SK-MEL-5 (cell line): ENCODE data around the gene UGT1A6. TPM values are rescaled to one million over a fixed set of nuclear protein-coding genes. Genes with fewer than 3 reads are reported as not detected.

ENCODE experiments used
- DNase-seq: peaks from one replicate; pipeline ENCODE4 v3.0.0-alpha.2; 2016; ENCODE audit warnings: low read depth, low spot score
- in situ Hi-C: cut with HindIII; loops from 2 replicates; pipeline ENCODE4 v1.10.0; 2016; ENCODE audit warnings: low sequenced_read_pairs, high pct_unique_total_duplicates, low pct_unique_long_range_greater_than_20kb
- total RNA-seq: library from RNA; depleted of rRNA; stranded (reverse); fragments of >200 nt; shearing (Covaris generic); gene quantifications from 2 replicates; pipeline ENCODE4 v1.2.3, GENCODE V29; 2014; rRNA removed

UGT1A6 gene
- total RNA-seq, 1 experiment from 2014 or later: not detected

GRCh38 chr2:233819884-233820773, 127.4 kb downstream of the UGT1A6 start:
- DNase-seq: no peak
- in situ Hi-C loops: no loop called here

GRCh38 chr2:233820774-233821105, 128.1 kb downstream of the UGT1A6 start:
- in situ Hi-C loops: no loop called here
- no peak for DNase-seq

- in situ Hi-C loops: no loop called here
- no peak for DNase-seq
These were observed 128.5 kb downstream of the UGT1A6 start for GRCh38 chr2:233821196-233821595.

- no peak for DNase-seq
- in situ Hi-C loops: no loop called here
These were observed 129.0 kb downstream of the UGT1A6 start for GRCh38 chr2:233821709-233822100.

GRCh38 chr2:233822101-233822771, 129.5 kb downstream of the UGT1A6 start:
- no peak for DNase-seq
- in situ Hi-C loops: no loop called here

Other genes with a start within 250 kb of the UGT1A6 start
- 36.9 and 38.3 TPM in 2 replicates for gene USP40, start 126.1 kb upstream of the UGT1A6 start, total RNA-seq
- not detected in 2 replicates for gene UGT1A8, start 75.3 kb upstream of the UGT1A6 start, total RNA-seq
- gene UGT1A10, start 56.4 kb upstream of the UGT1A6 start, total RNA-seq: not detected in 2 replicates
- gene UGT1A9, start 21.0 kb upstream of the UGT1A6 start, total RNA-seq: not detected in 2 replicates
- gene UGT1A7, start 11.0 kb upstream of the UGT1A6 start, total RNA-seq: not detected in 2 replicates
- not detected in 2 replicates for gene UGT1A5, start 20.0 kb downstream of the UGT1A6 start, total RNA-seq
- not detected in 2 replicates for gene UGT1A4, start 25.8 kb downstream of the UGT1A6 start, total RNA-seq
- gene UGT1A3, start 36.2 kb downstream of the UGT1A6 start, total RNA-seq: not detected in 2 replicates
- gene UGT1A1, start 67.4 kb downstream of the UGT1A6 start, total RNA-seq: not detected in 2 replicates
- gene MROH2A, start 85.4 kb downstream of the UGT1A6 start, total RNA-seq: 0.08 TPM in 1 of 2 replicates, not detected in the other
- 21.7 and 25.0 TPM in 2 replicates for gene HJURP, start 161.6 kb downstream of the UGT1A6 start, total RNA-seq
- 28.7 and 32.7 TPM in 2 replicates for gene TRPM8, start 224.5 kb downstream of the UGT1A6 start, total RNA-seq